HG03045 (cell line): Measurements from ENCODE around the gene BBS9.
"Not testable (repeated sequence)": the region's sequence is repeated elsewhere in the genome, so short reads cannot be mapped to it uniquely, and the experiment has no call there.

Source experiments
- ATAC-seq: cut with Tn5 transposase; IDR thresholded peaks from one replicate; pipeline ENCODE4 v1.9.1; 2021; ENCODE audit warnings: mild to moderate bottlenecking, moderate library complexity; ENCODE audit not compliant: unreplicated experiment

BBS9 gene

DNA sequence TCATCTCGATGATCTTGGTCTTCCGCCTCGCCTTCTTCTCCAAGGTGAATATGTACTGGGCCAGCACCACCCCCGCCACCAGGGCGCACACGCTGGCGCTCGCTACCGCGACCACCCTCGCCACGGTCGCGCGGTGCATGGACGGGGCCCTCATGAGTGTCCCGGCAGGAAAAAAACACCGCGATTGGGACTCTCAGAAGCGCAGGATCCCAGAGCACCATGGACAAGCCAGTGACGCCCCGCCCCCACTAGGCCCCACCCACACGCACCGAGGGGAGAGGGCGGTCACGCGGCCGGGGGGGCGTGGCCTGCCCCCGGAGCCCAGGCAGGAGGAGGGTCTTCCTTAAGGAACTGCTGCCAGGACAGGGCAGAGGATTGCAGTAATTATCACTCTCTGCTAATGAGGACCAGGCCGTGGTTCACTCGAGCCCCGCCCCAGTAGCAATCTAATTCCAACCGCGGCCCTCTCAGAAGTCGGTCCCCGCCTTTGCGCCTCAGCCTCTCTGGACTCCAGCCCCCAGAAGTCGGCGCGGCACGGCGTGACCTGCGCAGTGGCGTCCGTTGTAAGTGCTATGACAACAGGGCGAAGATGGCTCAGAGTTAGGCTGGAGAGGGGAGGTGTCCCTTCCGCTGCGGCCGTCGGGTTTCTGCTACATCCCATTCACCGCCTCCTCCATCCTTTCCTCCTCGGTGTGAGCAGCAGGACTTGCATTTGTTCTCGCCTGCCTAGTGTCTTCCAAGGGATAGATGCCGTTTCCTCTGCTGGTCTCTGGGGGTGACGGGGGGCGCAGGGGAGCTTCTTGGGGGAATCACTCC is at the start of gene BBS9:
BBS9 (plus strand) TSS at position 575 of the 816 bp plus-strand sequence. CDS start 16,689 bp downstream, outside the sequence.
- ATAC-seq, result peak; percentile 100

DNA sequence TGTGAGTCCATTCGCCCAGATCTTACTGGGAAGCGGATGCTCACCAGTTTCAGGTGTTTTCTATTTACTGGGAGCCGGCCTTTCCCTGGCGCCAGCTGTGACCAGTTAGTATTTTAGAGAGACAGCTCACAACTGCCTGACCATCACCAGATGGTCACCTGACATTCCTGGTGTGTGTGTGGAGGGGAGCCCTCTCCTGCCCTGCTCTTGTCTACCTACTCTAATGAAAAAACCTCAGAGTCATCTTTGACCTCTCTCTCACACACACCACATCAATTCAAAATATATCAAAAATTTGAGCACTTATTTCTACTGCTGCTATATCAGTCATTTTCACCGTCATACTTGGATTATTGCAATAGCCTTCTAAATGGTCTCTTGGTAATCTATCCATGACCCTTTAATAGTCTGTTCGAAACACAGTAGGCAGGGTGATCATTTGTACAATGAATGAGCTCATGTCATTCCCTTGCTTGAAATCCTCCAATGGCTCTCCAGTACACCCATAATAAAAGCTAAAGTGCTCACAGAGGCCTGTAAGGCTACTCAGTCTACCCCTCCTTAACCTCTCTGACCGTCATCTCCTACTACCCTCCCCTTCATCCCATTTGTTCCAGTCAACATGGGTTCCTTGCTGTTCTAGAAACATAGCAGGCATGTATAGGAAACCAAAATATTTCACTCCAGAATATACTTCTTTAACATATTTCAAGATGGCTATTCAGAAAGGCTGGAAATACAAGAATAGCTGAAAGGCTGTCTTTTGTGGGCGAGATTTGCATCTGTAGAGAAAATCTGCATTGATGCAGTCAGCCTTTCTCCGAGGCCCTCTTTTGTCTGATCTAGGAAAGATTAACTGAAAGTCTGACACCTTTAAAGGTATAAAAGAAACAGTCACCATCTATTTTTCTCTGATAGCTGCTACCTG is 49.3 kb upstream of the BBS9 start:
- ATAC-seq, result no peak

DNA sequence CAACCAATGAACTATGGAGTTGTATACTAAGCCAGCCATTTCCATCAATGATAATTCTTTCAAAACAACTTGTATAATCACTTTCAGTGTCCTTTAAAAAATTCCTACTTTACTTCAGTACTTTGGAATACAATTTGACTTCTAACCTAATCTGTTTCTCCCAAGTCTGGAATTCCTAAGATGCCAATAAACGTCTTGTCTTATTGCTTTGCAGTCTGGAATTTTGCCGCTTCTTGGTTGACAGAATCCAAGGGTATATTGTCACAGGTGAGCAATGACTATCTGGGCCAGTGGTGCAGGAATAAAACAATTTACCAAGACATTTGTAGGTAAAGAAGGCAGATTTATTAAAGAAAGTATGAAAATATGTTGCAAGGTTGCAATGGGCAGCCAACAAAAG is 42.0 kb upstream of the BBS9 start:
- no peak for ATAC-seq

DNA sequence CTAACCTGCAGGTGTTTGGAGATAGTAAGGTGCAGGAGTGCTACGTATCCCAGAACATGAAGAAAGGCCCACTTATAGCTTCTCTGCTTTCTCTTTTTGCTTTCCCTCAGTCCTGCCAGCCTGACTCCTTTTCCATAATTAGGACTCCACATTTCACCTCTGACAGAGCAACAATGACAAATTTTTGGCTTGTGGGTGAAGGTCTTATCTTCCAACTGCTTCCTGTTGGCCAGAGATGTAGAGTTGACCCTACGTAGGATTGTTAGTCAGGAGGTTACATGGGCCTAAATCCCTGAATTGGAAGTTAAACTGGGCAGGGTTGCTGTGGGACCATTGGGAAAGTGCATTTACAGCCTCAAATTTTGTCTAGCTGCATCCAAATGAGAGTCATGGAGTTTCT is 41.5 kb upstream of the BBS9 start:
- no peak for ATAC-seq

DNA sequence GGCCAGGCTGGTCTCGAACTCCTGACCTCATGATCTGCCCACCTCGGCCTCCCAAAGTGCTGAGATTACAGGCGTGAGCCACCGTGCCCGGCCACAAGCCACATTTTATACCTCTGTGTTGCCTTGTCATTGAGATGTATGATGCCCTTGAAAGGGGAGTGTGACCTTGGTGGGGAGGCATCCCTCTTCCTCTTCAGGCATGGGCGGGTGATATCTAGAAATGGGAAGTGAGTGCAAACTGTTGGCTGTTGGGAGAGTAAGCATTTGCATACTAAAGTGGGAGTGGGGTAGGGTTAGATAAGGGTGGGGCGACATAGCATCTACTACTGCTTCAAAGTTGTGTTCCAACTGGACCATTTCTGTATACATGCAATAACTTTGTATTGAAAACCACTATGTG is 40.2 kb upstream of the BBS9 start:
- no peak for ATAC-seq

DNA sequence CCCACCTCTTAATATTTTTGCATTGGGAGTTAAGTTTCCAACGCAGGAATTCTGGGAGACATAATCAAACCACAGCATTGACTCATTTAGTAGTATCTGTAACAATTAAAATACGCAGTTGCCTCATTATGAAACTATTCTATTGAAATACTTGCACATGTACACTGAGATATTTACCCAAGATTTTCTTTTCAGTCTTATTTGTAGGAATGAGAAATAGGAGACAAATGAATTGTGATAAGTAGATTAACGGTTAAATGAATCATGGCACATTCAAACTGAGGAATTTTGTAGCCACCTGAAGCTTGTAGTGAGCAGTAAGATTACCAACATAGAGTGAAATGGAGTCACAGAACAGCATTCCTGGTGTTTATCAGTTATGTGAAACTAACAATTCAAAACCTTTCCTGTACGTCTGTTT is 38.2 kb upstream of the BBS9 start:
- ATAC-seq, result no peak

DNA sequence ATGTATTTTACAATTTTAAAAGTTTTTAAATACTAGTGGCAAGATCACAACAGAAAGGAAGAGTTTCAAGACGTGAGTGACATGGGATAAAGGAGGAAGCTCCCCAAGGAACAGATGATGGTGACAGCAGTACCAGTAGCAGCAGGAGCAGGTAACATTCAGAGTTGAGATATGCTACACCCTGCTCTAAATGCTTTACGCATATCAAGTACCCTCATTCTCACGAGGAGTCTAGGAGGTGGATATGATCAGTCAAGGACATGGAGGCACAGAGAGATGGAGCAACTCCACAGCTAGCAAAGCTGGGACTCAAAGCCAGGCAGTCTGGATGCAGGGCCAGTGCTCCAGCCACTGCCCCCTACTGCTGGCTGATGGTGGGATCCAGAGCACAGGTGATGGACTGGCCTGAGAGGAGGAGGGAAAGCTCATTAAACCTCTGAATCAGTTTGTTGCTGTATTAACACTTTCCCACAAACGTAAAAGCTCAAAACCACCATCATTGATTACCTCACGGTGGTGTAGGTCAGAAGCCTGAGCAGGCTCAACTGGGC is 37.6 kb upstream of the BBS9 start:
- ATAC-seq, result no peak

DNA sequence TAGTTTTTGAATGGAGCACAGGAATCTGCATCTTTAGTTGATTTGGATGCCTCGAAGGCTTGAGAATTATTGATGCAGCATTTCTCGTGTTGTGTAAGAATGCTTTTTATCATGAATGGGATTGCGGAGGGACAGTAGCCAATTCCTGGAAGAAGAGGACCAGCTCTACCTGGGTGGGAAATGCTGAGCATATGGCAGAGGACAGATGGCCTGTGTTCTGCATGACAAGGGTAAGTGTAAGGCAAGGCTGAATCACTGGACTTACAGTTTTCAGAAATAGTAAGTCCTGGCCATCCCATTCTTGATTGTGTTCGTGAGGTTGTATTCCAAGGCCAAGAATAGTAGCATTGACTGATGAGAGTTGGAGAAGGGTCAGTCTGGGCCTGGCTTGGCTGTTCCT is 36.1 kb upstream of the BBS9 start:
- ATAC-seq, result no peak

DNA sequence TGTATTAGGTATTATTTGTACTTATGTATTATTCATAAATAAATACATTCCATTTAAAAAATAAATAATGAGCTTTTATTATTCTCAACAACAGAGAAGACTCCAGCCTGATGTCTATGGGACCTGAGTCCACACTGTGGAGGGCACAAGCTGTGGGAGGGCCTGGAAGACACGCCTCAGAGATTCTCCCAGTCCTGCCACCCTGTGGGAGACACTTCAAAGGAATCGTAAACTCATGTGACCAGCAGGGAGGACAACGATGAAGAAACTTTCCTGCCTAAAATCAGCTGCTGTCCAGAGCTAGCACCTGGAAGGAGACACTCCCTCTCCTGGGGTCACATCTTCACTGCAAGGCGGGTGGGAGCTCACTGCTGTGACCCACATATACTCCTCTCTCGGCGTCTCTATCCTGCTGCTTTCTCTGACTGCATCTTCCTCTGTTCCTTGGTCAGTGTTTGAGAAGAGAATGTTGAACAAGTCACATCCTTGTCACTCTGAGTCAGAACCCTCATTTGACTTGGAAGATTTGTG is 34.6 kb upstream of the BBS9 start:
- ATAC-seq, result not testable (repeated sequence)

DNA sequence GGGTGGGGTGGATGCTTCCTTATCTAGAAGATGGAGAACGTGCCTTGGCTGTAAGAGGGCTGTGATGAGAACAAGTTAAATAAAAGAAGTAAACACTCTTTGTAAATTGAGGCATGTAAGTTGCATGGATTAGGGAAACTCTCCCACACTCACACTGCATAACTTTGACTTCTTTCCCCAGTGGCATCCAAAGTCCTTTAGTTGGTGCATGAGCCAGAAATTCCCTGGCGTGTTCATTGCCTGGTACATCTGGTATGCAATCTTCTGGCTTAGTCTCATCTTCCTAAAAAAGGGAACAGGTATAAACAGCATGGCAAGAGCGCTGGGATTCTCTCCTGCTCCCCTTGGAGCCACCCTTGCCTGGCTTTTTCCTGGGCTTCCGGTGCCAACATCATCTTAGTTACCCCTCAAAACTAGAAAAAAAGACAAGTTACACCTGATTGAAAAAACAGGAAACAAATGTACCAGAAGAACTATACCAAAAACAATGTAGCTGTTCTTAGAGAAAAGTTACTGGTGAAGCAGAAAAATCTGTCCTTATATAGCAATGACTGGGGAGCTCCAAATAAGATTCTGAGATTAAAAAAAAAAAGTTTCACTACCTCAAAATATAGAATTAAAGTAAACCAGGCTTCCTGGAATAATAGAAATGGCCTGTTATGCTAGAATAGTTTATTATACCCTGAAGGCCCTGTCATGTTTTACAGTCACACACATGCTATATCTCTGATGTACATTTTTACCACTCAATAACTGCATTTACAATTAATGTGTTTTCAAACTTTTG is 30.0 kb upstream of the BBS9 start:
- no peak for ATAC-seq

DNA sequence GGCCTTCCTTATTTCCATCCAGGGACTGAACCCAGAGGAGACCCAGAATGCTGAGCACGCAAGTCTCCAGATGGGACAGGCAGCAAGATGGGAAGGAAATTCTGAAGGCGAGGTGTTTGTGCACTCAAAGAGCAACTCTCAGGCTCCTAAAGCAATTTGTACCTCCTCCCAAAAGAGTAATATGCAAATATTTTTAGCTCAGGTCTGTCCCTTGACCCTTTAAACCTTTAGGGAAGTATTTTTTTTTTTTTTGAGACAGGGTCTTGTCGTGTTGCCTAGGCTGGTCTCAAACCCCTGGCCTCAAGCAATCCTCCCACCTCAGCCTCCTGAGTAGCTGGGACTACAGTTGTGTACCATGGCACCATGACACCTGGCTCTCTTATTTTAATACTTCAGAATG is 28.6 kb upstream of the BBS9 start:
- ATAC-seq, result no peak

DNA sequence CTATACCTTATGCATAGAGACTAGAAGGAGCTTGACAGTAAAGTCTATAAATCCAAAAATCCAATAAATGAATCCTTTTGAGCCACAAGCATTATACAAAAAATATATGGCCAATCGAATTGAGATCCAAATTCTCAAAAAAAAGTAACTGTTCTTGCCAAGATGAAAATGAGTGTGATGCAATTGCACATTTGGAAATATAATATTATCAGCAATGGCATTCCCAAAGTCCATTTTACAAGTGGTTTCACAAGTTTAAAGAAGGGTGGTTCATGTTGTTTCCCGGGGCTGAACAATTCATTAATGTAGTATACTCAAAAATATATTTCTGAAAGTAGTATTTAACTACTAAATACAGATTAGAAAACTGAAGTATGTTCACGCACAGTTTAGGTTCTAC is 27.5 kb upstream of the BBS9 start:
- ATAC-seq, result no peak

DNA sequence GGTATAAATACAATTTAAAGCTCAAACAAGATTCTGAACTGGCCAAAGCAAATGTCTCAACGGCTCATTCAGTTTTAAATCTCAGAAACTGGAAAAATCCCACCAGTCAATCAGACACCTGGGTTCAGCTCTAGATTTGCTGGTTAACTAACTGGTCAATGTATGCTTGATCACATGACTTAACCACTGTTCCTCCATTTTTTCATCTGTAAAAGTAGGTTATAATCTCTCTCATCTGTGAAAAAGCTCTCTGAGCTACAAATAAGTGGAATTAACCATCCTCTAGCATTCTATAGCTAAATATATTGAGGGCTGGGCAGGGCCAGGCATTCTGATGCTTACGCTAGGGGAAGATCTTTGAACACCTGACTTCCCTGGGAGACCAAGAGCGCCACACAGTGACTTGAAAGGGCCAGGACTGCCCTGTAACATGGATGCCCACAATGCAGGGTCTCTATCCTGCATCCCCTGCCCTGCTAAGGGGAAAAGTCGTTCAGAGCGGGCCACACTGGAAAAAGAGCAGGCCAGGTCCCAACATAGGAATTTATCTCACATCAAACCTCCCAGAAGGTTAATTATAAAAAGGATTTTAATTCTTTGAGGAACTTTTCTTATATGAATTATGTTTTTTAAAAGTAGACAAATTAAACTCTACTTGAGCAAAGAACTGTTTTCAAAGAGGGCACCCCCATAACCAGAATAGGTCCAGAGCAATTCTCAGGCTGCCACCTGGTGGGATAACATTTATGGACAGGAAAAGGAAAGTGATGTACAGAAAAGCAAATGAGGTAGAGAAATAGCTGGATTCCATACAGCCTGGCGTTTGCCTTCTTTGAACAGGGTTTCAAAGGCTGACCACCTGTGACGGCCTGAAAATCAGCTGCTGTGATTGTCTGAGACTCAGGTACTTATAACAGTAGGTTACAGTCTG is 22.0 kb upstream of the BBS9 start:
- ATAC-seq, result peak; percentile 30

DNA sequence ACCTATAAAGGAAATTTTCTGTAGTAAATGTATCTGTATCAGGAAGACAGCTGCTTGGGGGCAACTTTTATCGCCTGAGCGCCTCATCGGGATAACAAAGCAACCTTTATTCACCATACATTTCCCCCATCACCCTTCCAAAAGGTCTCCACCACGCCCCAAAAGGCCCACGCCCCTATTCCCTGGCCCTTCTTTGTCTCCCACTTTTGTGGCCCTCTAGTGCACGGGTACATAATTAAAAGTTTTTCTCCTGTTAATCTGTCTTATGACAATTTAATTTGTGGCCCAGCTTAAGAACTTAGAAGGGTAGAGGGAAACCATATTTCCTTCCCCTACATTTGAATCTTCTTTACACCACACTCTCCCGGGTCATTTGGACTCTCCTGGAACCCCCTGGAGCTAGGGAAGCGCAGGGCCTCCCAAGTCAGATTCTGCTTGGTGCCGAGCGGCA is 20.8 kb upstream of the BBS9 start:
- peak; percentile 1 for ATAC-seq

DNA sequence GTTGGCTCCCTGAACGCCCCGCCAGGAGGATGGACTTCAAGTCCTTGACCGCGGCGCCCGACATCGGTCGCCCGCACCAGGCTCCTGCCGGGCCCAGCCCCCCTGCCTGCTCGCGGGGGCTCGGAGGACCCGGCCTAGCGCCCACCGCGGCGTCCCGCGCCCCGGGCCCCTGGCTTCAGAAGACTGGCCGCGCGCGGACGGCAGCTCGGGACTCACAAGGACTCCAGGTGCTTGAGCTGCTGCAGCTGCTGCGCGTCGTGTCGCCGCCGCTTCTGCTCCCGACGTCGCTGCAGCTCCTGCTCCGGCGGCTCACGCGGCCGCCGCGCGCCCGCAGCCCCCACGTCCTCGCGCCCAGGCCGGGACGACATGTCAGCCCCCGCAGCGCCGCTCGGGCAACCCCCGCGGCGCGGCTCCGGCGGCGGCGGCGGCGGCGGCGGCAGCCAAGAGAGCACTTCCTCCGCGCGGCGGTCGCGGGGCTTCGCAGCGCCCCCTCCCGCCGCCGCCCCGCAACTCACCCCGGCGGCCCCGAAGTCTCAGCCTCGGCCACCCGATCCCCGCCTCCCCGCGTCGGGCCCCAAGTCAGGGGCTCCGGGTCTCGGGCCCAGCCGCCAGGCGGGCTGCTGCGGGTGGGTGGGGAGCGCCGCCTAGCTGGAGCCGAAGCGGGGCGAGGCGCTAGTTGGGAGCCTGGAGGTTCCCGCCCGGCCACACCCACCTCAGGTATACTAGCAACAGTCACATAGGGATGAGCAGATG is 20.2 kb upstream of the BBS9 start, which contains the start of gene RP9:
RP9 (minus strand) TSS at position 400 of the 753 bp plus-strand sequence; CDS start at position 368, 32 bp downstream.
- peak; percentile 91 for ATAC-seq

DNA sequence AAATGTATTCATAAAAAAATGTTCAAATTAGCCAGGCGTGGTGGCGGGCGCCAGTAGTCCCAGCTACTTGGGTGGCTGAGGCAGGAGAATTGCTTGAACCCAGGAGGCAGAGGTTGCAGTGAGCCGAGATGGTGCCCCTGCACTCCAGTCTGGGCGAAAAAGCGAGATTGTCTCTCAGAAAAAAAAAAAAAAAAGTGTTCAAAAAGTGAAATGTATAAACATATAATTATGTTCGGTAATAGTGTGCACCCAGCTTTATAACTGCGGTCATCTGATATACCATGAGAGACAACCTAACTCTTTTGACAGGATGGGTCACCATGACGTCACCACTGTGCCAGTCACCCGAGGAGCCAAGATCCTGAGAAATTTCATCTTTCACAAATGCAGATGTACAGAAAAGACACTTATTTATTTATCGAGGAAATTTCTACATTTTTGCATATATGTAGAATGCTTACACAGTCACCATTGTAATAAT is 19.6 kb upstream of the BBS9 start:
- no peak for ATAC-seq

DNA sequence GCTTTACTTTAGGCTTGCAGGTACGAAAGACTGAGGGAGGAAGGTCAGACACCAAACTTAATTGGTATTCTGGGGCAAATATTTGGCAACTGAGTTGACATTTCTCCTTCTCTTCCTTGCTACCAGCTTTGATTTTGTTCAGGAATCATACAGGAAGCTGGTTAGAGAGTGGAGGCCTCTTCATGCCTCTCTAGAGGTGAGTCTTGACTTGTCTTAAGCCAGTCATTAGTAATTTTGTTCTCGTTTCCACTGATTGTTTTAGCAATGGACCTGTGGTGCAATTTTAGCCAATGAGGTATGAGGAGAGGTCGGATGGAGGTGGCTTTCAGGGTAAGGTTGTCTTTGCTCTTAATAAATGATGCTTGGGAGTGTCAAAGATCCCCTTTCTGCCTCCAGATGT is 17.8 kb upstream of the BBS9 start:
- ATAC-seq, result no peak

DNA sequence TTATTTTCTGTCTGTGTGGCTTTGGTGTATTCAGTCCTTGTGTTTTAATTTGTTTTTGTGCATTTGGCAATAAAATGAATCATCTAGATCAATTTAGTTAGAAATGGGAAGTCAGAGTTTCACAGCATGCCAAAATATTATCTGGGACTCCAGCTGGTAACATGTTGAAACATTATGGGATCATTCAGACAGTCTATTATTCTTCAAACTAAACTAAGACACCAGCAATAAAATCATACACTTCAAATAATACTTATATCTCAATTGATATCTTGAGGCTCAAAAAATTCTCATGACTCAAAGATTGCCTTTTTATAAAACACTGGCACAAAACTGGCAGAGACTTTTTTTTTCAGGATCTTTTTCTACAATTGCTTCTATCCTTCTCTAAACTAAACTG is 14.4 kb upstream of the BBS9 start:
- ATAC-seq, result no peak
